ENCODE results near the gene HSPE1. TPM values are rescaled to one million over a fixed set of nuclear protein-coding genes. Genes with fewer than 3 reads are reported as not detected.

HSPE1 gene
- total and polyA plus RNA-seq, 2 donors (not counting 3 experiments of a cell fraction or from before 2014, with no cell fraction given): 59.8 to 145 TPM

GRCh38 chr2:197517150-197517549, 17.0 kb downstream of the HSPE1 start:
- H2AFZ ChIP-seq (ENCODE audit: low read depth, low read length): no peak overlapping the region
- TF ChIP-seq JUN (IDR thresholded peaks at IDR 0.05; ENCODE audit: borderline replicate concordance, insufficient read depth, insufficient read length, low read depth) (no peak), EZH2 (IDR thresholded peaks at IDR 0.05; ENCODE audit: borderline replicate concordance, low read depth, low read length, severe bottlenecking) (no peak), POLR2A (IDR thresholded peaks at IDR 0.05; ENCODE audit: low read depth, low read length) (no peak), MAX (IDR thresholded peaks at IDR 0.05; ENCODE audit: insufficient read depth, insufficient read length) (no peak), GATA2 (IDR thresholded peaks at IDR 0.05; ENCODE audit: insufficient read depth, insufficient read length, low read depth, low read length) (no peak), CTCF (IDR thresholded peaks at IDR 0.05; ENCODE audit: extremely low read depth in 1 of 2, insufficient read depth in 1 of 2, low read depth in 1 of 2, low read length in 2 of 2) (no peak)
- peaks cover 8% of the 10 kb centered on the region for H4K20me1 ChIP-seq (replicated peaks; ENCODE audit: control insufficient read depth, extremely low read depth, insufficient read depth, low read length)
- FAIRE-seq (no peak), DNase-seq (ENCODE audit: low read depth, low spot score) (no peak)
- peak overlapping the region; percentile 38 to 81 (median 71) for H3K4me3 ChIP-seq (replicated peaks in 1 of 3; ENCODE audit: insufficient read depth in 1 of 3, low read depth in 1 of 3, low read length in 3 of 3)
- H3K79me2 ChIP-seq (ENCODE audit: control insufficient read depth, insufficient read depth, low read length): peaks cover 63% of the 10 kb centered on the region
- H3K9ac ChIP-seq (replicated peaks; ENCODE audit: extremely low read depth, insufficient read depth, low read length): peak overlapping the region; percentile 76
- no peaks in the 10 kb centered on the region for H3K9me1 ChIP-seq (replicated peaks; ENCODE audit: control insufficient read depth, extremely low read depth, insufficient read depth, low read length)
- BruUV-seq (replicated peaks): no TSS peak
- dilution Hi-C loops (cut with MboI; ENCODE audit: extremely low pct_ligation_motif_present, low sequenced_read_pairs) (no loop called here), intact Hi-C loops (cut with micrococcal nuclease) (loop anchor here (2.0 kb wide), 1 partner anchor 188 kb away; the partner anchor contains the start of gene MARS2)
- no peaks in the 10 kb centered on the region for H3K36me3 ChIP-seq (ENCODE audit: control insufficient read depth in 2 of 2, extremely low read depth in 1 of 2, insufficient read depth in 2 of 2, low read length in 2 of 2)
- no peaks in the 10 kb centered on the region for H3K9me3 ChIP-seq (replicated peaks; ENCODE audit: control insufficient read depth, insufficient read depth, low read length)
- H3K4me2 ChIP-seq (ENCODE audit: insufficient read depth, low read length): peak overlapping the region; percentile 94
- H3K4me1 ChIP-seq (ENCODE audit: control insufficient read depth, extremely low read depth, insufficient read depth, low read length): peaks cover 17% of the 10 kb centered on the region
- CTCF ChIA-PET: interaction anchor here (1.1 to 2.1 kb wide), 3 partner anchors 9 to 188 kb away, joined by 3 to 9 read pairs (median 3); partner anchors contain the start of gene MARS2
- no peak overlapping the region for H3K27ac ChIP-seq (ENCODE audit: insufficient read depth, low read depth, low read length)
- H3K27me3 ChIP-seq (ENCODE audit: control insufficient read depth in 2 of 2, insufficient read depth in 2 of 2, low read length in 2 of 2): no peaks in the 10 kb centered on the region
- POLR2A ChIA-PET: no interaction called here
